Endodermal cell (in vitro differentiated cells): ENCODE measurements around the gene ULBP1. TPM values are rescaled to one million over a fixed set of nuclear protein-coding genes. Genes with fewer than 3 reads are reported as not detected.
"Not testable (repeated sequence)": the region's sequence is repeated elsewhere in the genome, so short reads cannot be mapped to it uniquely, and the experiment has no call there.

Experiments
- DNase-seq: peaks from one replicate; pipeline ENCODE4 v3.0.0-alpha.2; 2017
- H3K27ac ChIP-seq: 2 replicates; pipeline ENCODE4 v1.5.1; 2013; ENCODE audit warnings: mild to moderate bottlenecking, low read depth, low read length, moderate library complexity
- H3K27me3 ChIP-seq: 2 replicates; pipeline ENCODE4 v1.6.1; 2013; ENCODE audit warnings: mild to moderate bottlenecking, low read length, moderate library complexity; ENCODE audit not compliant: insufficient read depth, control insufficient read depth, poor library complexity, severe bottlenecking
- H3K36me3 ChIP-seq: 2 replicates; pipeline ENCODE4 v1.7.0; 2013; ENCODE audit warnings: mild to moderate bottlenecking, low read length, moderate library complexity; ENCODE audit not compliant: control insufficient read depth, insufficient read depth
- H3K4me1 ChIP-seq: one replicate; pipeline ENCODE4 v1.7.0; 2013; ENCODE audit warnings: low read length; ENCODE audit not compliant: control insufficient read depth, insufficient read depth
- H3K4me3 ChIP-seq: 2 replicates; pipeline ENCODE4 v1.5.1; 2013; ENCODE audit warnings: mild to moderate bottlenecking, low read length, moderate library complexity
- H3K9ac ChIP-seq: 2 replicates; pipeline ENCODE4 v1.6.1; 2013; ENCODE audit warnings: mild to moderate bottlenecking, low read length, moderate library complexity; ENCODE audit not compliant: poor library complexity, severe bottlenecking; ENCODE audit errors: extremely low read depth
- H3K9me3 ChIP-seq: 2 replicates; pipeline ENCODE4 v1.6.1; 2013; ENCODE audit warnings: mild to moderate bottlenecking, low read length, moderate library complexity; ENCODE audit not compliant: control insufficient read depth
- H3K27ac Mint-ChIP-seq: 2 replicates; pipeline ENCODE4 v1.8.0; 2020; ENCODE audit warnings: mixed read lengths
- H3K27me3 Mint-ChIP-seq: 2 replicates; pipeline ENCODE4 v1.8.0; 2021; ENCODE audit warnings: mild to moderate bottlenecking, mixed read lengths; ENCODE audit not compliant: insufficient read depth
- H3K36me3 Mint-ChIP-seq: 2 replicates; pipeline ENCODE4 v1.8.0; 2020; ENCODE audit warnings: low read depth, mixed read lengths
- H3K4me1 Mint-ChIP-seq: 2 replicates; pipeline ENCODE4 v1.8.0; 2020; ENCODE audit warnings: mixed read lengths
- H3K4me3 Mint-ChIP-seq: 2 replicates; pipeline ENCODE4 v1.8.0; 2020; ENCODE audit warnings: mild to moderate bottlenecking, moderate library complexity, mixed read lengths
- H3K9me3 Mint-ChIP-seq: 2 replicates; pipeline ENCODE4 v1.8.0; 2020; ENCODE audit warnings: mild to moderate bottlenecking, mixed read lengths
- CTCF ChIP-seq: fragments of 200-600 bp; sonication (generic); conservative IDR thresholded peaks from 2 replicates; pipeline ENCODE4 v1.5.0; 2021; ENCODE audit warnings: antibody characterized with exemption, mild to moderate bottlenecking
- WGBS, 2 experiments: methylation state at CpG; one replicate each; pipeline versions ENCODE4 v1.1.5 to v1.1.7; 2013; ENCODE audit warnings: missing lambda C conversion rate in 2 of 2, mixed read lengths in 1 of 2; ENCODE audit not compliant: insufficient coverage in 1 of 2, insufficient read length in 1 of 2; 5-methylcytosine and 5-hydroxymethylcytosine counted together
- total RNA-seq, 2 donors: library from RNA; stranded (reverse); fragmentation: NEBNext Ultra II Directional in 1 of 2; extraction: Animal tissue kit (Norgen Biotek cat#: 25700) in 1 of 2; gene quantifications; 2 replicates in 1 of 2; 3 replicates in 1 of 2; pipeline ENCODE4 v1.2.1, GENCODE V29; 2021

Gene ULBP1
- total RNA-seq, 2 donors from 2014 or later = 0.31 to 0.55 TPM

- H3K9me3 ChIP-seq = no peaks in the 10 kb centered on the region
- Mint-ChIP-seq H3K4me3 (no peak overlapping the region), H3K4me1 (peaks cover 3% of the 10 kb centered on the region), H3K27me3 (peaks cover 94% of the 10 kb centered on the region), H3K27ac (no peak overlapping the region), H3K36me3 (no peaks in the 10 kb centered on the region), H3K9me3 (peaks cover 6% of the 10 kb centered on the region)
- no peaks in the 10 kb centered on the region for H3K36me3 ChIP-seq
- DNase-seq = peak; percentile 25
- no peaks in the 10 kb centered on the region for H3K4me1 ChIP-seq
- no peak overlapping the region for H3K9ac ChIP-seq
- H3K27ac ChIP-seq = no peak overlapping the region
- peaks cover 90% of the 10 kb centered on the region for H3K27me3 ChIP-seq
- no peak overlapping the region for H3K4me3 ChIP-seq
- WGBS, 2 experiments = 81 to 93% methylated on average over 2 to 6 of the region's 6 CpGs
- TF ChIP-seq CTCF = no peak
Observed at GRCh38 chr6:149921361-149921760, 42.4 kb upstream of the ULBP1 start.

GRCh38 chr6:149922091-149922490 is 41.7 kb upstream of the ULBP1 start:
- H3K4me1 ChIP-seq, H3K9me3 Mint-ChIP-seq, DNase-seq, H3K9ac ChIP-seq, H3K4me3 ChIP-seq, H3K36me3 ChIP-seq, H3K9me3 ChIP-seq, H3K36me3 Mint-ChIP-seq, H3K27ac ChIP-seq, H3K27ac Mint-ChIP-seq, H3K4me1 Mint-ChIP-seq: not testable (repeated sequence)
- Mint-ChIP-seq H3K27me3 (peaks cover 90% of the 10 kb centered on the region), H3K4me3 (peak overlapping the region; percentile 60)
- H3K27me3 ChIP-seq = peaks cover 95% of the 10 kb centered on the region
- WGBS, 2 experiments = 24 to 42% methylated on average over 4 to 5 of the region's 5 CpGs

- Mint-ChIP-seq H3K36me3 (no peaks in the 10 kb centered on the region), H3K9me3 (peaks cover 6% of the 10 kb centered on the region), H3K27ac (no peak within 1 kb of the TSS), H3K4me1 (peaks cover 3% of the 10 kb centered on the region), H3K27me3 (peaks cover 90% of the 10 kb centered on the region), H3K4me3 (peak within 1 kb of the TSS; percentile 60)
- Histone ChIP-seq H3K27ac (no peak within 1 kb of the TSS), H3K36me3 (no peaks in the 10 kb centered on the region), H3K9me3 (no peaks in the 10 kb centered on the region), H3K27me3 (peaks cover 94% of the 10 kb centered on the region), H3K9ac (no peak within 1 kb of the TSS), H3K4me1 (no peaks in the 10 kb centered on the region), H3K4me3 (peak within 1 kb of the TSS; percentile 70)
- TF ChIP-seq CTCF = peak; percentile 13
- DNase-seq = peak; percentile 97
- 1 to 2% methylated on average over 11 to 40 of the region's 40 CpGs for WGBS, 2 experiments
Observed at GRCh38 chr6:149922642-149923326, 41.0 kb upstream of the ULBP1 start, which contains the start of gene RAET1G. Gene RAET1G, minus strand, starts transcription at chr6:149923121. Its CDS starts 111 bp downstream, at chr6:149923010.
